Choroid plexus epithelial cell (primary cell): ENCODE results near the gene ACTA2.
A peak's percentile ranks its signal among the peaks of the same experiment; 100 is the strongest.

ENCODE experiments used
- DNase-seq: peaks from one replicate; pipeline ENCODE4 v3.0.0-alpha.2; 2010; ENCODE audit warnings: low read depth
- H3K4me3 ChIP-seq: 2 replicates; pipeline ENCODE4 v1.5.1; 2011; ENCODE audit warnings: low read depth, mild to moderate bottlenecking, control low read depth, low read length, moderate library complexity
- TF ChIP-seq, protein P1 (sequence below): conservative IDR thresholded peaks from 2 replicates; pipeline ENCODE4 v1.5.1; 2011; ENCODE audit warnings: low read depth, mild to moderate bottlenecking, control low read depth, inconsistent platforms, low read length, moderate library complexity

Gene ACTA2

DNA sequence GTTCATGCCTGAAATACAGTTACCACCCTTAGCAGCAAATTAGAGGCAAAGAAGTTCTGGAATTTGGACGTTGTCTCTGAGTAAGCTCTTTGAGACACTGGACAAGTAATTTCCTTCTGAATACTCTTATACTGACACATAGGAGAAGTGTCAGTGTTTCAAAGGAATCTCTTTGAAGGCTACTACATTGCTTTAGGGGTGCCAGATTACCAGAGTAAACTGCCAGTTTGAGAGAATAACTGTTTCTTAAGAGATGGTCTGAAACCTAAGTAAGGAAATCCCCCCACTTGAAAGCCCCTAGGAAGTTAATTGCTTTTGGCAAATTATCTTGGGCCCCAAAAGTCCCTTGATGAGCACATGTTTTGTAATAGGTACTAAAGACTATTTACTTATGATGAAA lies 41.4 kb upstream of the ACTA2 start:
- DNase-seq, result no peak
- no peak overlapping the region for H3K4me3 ChIP-seq
- TF ChIP-seq, protein P1, sequence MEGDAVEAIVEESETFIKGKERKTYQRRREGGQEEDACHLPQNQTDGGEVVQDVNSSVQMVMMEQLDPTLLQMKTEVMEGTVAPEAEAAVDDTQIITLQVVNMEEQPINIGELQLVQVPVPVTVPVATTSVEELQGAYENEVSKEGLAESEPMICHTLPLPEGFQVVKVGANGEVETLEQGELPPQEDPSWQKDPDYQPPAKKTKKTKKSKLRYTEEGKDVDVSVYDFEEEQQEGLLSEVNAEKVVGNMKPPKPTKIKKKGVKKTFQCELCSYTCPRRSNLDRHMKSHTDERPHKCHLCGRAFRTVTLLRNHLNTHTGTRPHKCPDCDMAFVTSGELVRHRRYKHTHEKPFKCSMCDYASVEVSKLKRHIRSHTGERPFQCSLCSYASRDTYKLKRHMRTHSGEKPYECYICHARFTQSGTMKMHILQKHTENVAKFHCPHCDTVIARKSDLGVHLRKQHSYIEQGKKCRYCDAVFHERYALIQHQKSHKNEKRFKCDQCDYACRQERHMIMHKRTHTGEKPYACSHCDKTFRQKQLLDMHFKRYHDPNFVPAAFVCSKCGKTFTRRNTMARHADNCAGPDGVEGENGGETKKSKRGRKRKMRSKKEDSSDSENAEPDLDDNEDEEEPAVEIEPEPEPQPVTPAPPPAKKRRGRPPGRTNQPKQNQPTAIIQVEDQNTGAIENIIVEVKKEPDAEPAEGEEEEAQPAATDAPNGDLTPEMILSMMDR, result no peak

DNA sequence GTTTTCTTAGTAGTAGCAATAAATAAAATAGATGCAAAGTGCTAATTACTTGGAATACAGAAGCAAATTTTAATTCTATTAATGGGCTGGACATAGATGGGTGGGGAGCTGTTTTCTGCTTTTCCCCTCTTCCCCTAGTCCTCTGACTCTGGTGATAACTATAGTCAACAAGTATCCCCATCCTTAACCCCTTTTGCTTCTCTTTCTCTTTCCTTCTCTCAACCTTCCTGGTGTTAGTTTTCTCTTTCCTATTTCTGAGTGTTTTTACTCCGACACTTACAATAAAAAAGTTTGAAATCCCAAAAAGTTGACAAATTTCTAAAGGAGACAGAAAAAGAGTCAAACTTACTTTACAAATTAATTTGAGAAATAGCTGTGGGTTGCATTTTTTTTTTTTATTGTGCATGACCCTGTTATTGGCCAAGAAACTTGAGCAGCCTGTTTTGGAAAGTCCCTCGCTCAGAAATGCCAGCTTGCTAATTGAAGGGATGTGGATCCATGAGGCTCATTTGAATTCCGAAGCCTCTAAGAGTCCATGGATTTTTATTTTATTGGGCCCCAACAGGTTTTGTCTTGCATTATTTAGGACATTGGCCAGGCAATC lies 40.5 kb upstream of the ACTA2 start:
- peak overlapping the region; percentile 25 for H3K4me3 ChIP-seq
- TF ChIP-seq, protein P1, result no peak
- peak; percentile 54 for DNase-seq

DNA sequence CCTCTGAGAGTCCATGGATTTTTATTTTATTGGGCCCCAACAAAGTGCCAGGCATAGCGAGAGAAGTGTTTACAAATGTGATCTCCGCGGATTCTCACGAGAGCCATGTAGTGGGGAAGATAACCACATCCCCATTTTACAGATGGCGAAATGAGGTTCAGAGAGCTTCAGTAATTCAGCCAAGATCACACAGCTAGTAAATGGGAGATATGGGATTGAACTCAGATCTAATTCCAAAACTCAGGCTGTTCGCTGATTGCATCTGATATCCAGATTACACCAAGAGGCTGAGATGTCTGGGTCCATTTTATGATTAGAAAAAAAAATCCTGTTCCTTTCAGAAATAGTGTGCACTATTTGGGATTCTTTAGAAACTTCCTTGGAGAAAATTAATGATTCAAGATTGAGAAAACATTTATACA lies 39.3 kb upstream of the ACTA2 start:
- DNase-seq, result no peak
- peak overlapping the region; percentile 81 for H3K4me3 ChIP-seq
- TF ChIP-seq, protein P1, result no peak

DNA sequence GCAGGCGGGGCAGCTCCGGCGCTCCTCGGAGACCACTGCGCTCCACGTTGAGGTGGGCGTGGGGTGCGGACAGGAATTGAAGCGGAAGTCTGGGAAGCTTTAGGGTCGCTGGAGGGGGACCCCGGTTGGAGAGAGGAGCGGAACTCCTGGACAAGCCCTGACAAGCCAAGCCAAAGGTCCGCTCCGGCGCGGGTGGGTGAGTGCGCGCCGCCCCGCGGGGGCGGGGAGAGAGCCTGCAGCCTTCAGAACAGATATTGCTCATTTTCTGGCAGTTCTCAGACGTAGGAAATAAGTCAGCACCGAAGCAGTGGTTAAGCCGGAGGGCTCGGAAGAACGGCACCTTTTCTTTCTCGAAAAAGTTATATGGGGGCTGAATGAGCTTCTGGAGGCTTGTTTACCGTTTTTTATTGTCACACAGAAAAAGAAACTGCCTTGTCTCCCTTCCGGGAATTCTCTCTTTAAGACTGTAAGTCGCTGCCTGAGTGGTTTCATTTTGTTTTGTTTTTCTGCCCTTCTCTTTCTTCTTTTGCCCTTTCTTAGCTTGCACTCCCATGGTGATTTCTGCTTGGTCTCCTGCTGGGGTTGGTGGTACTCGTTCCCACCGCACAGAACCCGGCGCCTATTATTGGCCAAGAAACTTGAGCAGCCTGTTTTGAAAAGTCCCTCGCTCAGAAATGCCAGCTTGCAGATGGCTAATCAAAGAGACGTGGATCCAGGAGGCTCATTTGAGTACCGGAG lies 38.8 kb upstream of the ACTA2 start:
- H3K4me3 ChIP-seq, result peak overlapping the region; percentile 81
- TF ChIP-seq, protein P1, result peak; percentile 28
- DNase-seq, result peak; percentile 88

DNA sequence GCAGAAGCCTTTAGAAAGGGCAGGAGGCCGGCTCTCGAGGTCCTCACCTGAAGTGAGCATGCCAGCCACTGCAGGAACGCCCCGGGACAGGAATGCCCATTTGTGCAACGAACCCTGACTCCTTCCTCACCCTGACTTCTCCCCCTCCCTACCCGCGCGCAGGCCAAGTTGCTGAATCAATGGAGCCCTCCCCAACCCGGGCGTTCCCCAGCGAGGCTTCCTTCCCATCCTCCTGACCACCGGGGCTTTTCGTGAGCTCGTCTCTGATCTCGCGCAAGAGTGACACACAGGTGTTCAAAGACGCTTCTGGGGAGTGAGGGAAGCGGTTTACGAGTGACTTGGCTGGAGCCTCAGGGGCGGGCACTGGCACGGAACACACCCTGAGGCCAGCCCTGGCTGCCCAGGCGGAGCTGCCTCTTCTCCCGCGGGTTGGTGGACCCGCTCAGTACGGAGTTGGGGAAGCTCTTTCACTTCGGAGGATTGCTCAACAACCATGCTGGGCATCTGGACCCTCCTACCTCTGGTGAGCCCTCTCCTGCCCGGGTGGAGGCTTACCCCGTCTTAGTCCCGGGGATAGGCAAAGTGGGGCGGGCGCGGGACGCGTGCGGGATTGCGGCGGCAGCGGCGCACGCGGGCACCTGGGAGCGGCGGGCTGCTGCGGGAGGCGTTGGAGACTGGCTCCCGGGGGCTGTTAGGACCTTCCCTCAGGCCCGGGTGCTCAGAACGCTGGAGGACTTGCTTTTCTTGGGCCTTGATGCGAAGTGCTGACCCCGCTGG lies 38.0 kb upstream of the ACTA2 start, which contains the start of gene FAS:
TSS of gene FAS (plus strand) at position 415 of the 777 bp plus-strand sequence. CDS start at position 494, 79 bp downstream.
- TF ChIP-seq, protein P1, result no peak
- H3K4me3 ChIP-seq, result peak within 1 kb of the TSS; percentile 81
- peak; percentile 55 for DNase-seq

DNA sequence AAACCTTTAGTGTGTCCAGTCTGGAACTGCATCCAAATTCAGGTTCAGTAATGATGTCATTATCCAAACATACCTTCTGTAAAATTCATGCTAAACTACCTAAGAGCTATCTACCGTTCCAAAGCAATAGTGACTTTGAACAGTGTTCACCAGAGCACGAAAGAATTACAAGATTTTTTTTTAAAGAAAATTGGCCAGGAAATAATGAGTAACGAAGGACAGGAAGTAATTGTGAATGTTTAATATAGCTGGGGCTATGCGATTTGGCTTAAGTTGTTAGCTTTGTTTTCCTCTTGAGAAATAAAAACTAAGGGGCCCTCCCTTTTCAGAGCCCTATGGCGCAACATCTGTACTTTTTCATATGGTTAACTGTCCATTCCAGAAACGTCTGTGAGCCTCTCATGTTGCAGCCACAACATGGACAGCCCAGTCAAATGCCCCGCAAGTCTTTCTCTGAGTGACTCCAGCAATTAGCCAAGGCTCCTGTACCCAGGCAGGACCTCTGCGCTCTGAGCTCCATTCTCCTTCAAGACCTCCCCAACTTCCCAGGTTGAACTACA lies 37.3 kb upstream of the ACTA2 start:
- peak; percentile 92 for DNase-seq
- TF ChIP-seq, protein P1, result no peak
- peak overlapping the region; percentile 81 for H3K4me3 ChIP-seq
